HG03066 (cell line): ENCODE measurements around the gene GLIS2.

ENCODE experiments used
- ATAC-seq: cut with Tn5 transposase; IDR thresholded peaks from one replicate; pipeline ENCODE4 v1.9.1; 2021; ENCODE audit warnings: low read depth; ENCODE audit not compliant: unreplicated experiment

The GLIS2 gene

DNA sequence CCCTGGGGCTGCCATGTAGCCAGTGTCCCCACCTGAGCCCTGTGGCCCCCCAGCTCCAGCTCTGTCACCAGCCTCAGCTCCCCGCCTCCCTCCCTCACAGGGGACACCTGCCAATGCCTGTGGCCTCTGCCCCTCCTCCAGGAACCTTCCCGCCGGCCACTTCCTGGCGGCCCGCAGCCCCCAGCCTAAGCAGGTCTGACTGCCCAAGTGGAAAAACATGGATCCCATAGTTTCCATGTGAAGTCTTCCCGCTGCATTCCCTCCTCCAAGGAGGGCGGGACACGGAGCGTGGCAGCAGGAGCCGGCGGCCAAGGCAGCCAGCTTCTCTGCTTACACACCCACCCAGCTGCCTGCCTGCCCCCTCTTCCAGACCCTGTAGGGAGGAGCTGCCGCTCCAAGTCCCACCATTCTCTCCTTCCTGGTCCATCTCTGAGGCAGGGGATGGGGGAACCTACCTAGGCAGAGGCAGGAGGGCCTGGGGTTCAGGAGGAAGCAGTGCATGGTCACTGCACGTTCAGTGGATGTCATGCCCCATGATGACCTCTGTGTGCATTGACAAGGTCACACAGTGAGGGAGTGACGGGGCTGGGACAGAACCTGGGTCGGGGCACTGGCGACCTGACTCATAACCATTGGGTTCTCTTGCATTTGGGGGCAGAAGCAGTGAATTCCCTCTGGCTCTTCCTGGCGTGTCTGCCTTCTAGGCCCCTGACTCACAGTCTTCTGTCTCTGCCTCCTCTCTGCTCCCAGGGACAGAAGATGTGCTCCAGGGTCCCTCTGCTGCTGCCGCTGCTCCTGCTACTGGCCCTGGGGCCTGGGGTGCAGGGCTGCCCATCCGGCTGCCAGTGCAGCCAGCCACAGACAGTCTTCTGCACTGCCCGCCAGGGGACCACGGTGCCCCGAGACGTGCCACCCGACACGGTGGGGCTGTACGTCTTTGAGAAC lies 64.5 kb downstream of the GLIS2 start:
- no peak for ATAC-seq

- no peak for ATAC-seq
Measured at GRCh38 chr16:4381072-4381934, 65.4 kb downstream of the GLIS2 start.

GRCh38 chr16:4381935-4382794 lies 66.3 kb downstream of the GLIS2 start:
- no peak for ATAC-seq

- ATAC-seq: no peak
Measured at GRCh38 chr16:4382795-4383357, 67.0 kb downstream of the GLIS2 start.

- ATAC-seq: no peak
Measured at GRCh38 chr16:4383591-4384444, 68.0 kb downstream of the GLIS2 start.

- ATAC-seq: no peak
Measured at GRCh38 chr16:4384509-4384942, 68.7 kb downstream of the GLIS2 start.

DNA sequence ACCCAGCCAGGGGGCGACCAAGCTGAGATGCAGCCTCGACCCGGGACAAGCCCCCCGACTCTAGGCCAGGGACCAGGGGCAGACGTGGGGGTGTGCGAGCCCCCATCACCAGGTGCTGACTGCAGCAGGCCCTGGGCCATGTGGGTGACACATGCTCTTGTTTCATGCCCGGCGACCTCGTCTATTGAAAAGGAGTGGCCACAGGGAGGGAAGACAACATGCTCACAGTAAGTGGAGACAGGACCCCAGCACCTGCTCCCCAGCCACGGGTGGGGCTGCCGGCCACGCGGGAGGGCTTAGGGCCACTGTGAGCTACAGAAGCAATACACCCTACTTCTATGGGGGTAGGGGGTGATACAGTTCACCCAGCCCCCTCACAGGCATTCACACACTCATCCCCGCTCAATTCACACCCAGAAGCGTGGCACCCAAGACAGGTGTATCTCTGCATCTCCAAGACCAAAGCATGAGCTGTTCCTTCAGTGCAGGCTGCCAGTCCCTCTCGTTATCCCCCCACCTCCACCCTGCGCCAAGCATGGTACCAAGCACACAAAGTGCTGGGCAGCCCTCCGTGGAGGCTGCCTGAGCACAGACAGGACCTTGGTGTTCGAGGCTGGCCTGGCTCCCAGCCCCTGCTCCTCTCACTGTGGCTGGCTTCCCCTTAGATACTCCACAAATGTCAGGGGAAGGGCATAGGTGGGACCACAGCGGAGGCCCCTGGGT lies 69.4 kb downstream of the GLIS2 start:
- no peak for ATAC-seq

DNA sequence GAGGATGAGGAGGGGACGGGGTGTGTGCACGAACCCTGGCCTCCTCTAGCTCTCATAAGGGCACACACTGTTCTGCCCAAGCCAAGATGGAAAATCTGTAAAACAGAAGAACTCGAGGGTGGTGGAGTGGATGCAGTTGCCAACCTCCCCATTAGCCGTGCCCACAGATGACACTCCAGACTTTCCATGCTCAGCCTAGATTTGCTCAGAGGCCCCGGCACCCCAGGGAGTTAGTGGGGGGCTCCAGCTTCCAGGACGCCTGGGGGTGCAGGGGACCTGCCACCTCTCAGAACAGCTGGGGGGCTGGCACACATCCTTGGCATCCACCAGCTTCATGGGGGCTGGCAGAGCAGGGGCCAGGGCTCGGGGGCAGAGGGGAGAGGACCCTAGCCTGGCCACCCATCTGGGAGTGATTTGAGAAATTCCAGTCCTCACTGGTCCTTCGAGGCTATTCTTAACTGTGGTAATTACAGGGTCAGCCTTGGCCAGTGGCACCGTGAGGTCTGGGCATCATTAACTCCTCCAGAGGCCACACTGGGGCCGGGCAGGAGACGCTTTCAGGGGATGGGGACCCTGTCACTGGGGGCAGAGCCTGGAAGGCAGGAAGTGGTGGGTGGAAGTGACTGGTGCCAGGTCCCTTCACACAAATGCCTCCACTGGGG lies 70.1 kb downstream of the GLIS2 start:
- no peak for ATAC-seq

DNA sequence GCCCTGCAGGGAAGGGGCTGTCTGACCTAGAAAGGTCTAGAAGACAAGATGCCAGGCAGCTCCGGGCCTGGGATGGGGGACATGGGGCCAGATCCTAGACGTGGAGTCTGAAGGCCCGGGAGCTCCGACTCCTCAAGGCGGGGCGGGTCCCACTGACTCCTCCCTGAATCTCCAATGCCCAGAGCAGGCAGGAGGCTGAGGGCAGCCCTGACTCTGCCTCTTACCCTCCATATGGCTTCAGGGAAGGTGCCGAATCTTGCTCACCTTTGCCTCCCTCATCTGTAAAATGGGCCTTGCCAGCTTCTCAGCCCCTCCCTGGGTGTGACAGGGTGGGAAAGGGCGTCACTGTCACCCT lies 70.6 kb downstream of the GLIS2 start:
- ATAC-seq: no peak

DNA sequence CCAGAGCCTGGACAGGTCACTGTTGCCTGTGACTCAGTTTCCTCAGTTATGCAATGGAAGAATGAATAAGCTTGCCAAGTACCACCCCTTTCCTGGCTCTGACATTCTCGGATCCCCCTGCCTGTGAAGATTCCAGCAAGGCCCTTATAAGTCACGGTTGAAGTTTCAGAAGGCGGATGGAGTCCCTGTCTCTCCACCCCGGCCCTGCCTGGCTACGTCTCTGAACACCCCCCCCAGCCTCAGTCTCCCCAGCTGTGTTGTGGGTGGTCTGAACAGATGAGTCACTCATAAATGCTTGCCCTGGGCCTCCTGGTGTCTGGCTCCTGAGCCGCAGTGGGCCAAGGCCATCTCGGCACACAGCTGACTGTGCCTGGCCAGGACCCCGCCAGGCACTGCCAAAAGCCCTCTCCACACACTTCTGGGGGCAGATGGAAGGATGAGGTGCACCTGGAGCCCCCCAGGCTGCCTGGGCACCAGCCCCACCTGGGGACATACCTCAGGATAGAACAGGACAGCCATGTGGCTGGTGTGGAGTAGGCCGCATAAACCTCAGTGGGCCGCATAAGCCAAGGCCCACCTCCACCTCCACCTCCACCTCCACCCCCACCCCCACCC lies 71.2 kb downstream of the GLIS2 start:
- no peak for ATAC-seq

DNA sequence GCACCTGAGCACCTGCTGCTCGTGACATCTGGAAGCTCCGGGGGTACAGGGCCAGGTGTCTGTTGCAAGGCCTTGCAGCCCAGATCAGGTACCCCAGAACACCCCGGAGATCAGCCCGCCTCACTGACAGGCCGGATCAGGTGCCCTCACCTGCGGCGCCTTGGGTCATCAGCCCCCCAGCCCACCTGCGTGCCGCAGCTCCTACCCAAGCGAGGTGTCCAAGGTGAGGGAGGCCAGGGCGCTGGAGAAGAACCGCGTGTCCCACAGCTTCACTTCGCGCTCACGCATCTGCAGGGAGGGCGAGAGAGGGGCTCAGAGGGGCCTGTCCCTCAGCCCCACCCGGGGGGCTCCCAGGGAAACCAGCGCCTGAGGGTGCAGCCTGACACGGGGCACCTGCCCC lies 71.9 kb downstream of the GLIS2 start:
- no peak for ATAC-seq

- ATAC-seq: no peak
Measured at GRCh38 chr16:4388271-4389021, 72.6 kb downstream of the GLIS2 start.
